Neuron (in vitro differentiated cells): ENCODE data around the gene ARID4B.

Source experiments
- H2AFZ ChIP-seq: one replicate; pipeline ENCODE4 v1.6.1; 2013; ENCODE audit warnings: low read depth, mild to moderate bottlenecking, inconsistent platforms, low read length, moderate library complexity
- H3K27me3 ChIP-seq: one replicate; pipeline ENCODE4 v1.6.1; 2013; ENCODE audit warnings: low read length; ENCODE audit not compliant: insufficient read depth
- H3K36me3 ChIP-seq: one replicate; pipeline ENCODE4 v1.6.1; 2013; ENCODE audit warnings: low read length; ENCODE audit not compliant: insufficient read depth
- H3K4me1 ChIP-seq: one replicate; pipeline ENCODE4 v1.6.1; 2013; ENCODE audit warnings: low read length; ENCODE audit not compliant: insufficient read depth
- H3K4me3 ChIP-seq: 2 replicates; pipeline ENCODE4 v1.5.1; 2013; ENCODE audit warnings: mild to moderate bottlenecking, low read length, moderate library complexity
- H3K9me3 ChIP-seq: one replicate; pipeline ENCODE4 v1.6.1; 2013; ENCODE audit warnings: low read length

ARID4B gene

GRCh38 chr1:235351441-235351840 is 23.5 kb upstream of the ARID4B start:
- no peak overlapping the region for H3K4me3 ChIP-seq
- H3K9me3 ChIP-seq = no peaks in the 10 kb centered on the region
- no peak overlapping the region for H2AFZ ChIP-seq
- peaks cover 3% of the 10 kb centered on the region for H3K36me3 ChIP-seq
- H3K4me1 ChIP-seq = no peaks in the 10 kb centered on the region
- no peaks in the 10 kb centered on the region for H3K27me3 ChIP-seq

DNA sequence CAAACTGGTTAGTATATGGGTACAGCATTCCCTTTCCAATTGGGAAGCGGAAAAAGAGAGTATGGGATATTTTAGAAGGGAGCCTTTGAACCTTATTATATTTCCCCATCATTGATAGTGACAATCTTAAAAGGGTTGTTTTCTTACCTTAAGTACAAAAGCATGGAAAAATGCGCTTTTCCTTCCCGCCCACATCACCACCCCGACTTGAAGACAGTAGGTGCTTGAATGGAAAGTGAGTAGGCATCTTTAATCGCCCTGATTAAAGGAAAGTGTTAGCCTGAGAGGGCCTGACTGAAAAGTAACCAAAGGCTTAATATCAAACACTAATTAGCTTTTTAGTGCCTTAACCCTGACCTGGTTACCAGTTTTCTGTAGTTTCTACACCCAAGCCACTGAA is 15.7 kb upstream of the ARID4B start:
- peaks cover 38% of the 10 kb centered on the region for H3K36me3 ChIP-seq
- H3K9me3 ChIP-seq = no peaks in the 10 kb centered on the region
- no peak overlapping the region for H3K4me3 ChIP-seq
- no peak overlapping the region for H2AFZ ChIP-seq
- no peaks in the 10 kb centered on the region for H3K27me3 ChIP-seq
- H3K4me1 ChIP-seq = no peaks in the 10 kb centered on the region

DNA sequence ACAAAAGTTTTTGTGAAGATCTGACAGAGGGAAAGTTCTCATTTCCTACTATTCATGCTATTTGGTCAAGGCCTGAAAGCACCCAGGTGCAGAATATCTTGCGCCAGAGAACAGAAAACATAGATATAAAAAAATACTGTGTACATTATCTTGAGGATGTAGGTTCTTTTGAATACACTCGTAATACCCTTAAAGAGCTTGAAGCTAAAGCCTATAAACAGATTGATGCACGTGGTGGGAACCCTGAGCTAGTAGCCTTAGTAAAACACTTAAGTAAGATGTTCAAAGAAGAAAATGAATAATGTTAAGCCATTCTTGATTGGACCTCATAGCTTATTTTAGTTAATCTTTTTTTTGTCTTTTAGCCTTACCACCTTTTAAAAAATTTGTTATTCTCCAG is 14.5 kb upstream of the ARID4B start:
- H3K36me3 ChIP-seq = peaks cover 49% of the 10 kb centered on the region
- H3K4me1 ChIP-seq = no peaks in the 10 kb centered on the region
- no peak overlapping the region for H3K4me3 ChIP-seq
- no peaks in the 10 kb centered on the region for H3K27me3 ChIP-seq
- no peaks in the 10 kb centered on the region for H3K9me3 ChIP-seq
- no peak overlapping the region for H2AFZ ChIP-seq

GRCh38 chr1:235342039-235342438 is 14.1 kb upstream of the ARID4B start:
- Histone ChIP-seq H3K9me3 (no peaks in the 10 kb centered on the region), H3K27me3 (no peaks in the 10 kb centered on the region), H3K36me3 (peaks cover 51% of the 10 kb centered on the region), H3K4me1 (no peaks in the 10 kb centered on the region), H3K4me3 (no peak overlapping the region), H2AFZ (no peak overlapping the region)

GRCh38 chr1:235341334-235341733 is 13.4 kb upstream of the ARID4B start:
- Histone ChIP-seq H3K36me3 (peaks cover 55% of the 10 kb centered on the region), H3K27me3 (no peaks in the 10 kb centered on the region)

DNA sequence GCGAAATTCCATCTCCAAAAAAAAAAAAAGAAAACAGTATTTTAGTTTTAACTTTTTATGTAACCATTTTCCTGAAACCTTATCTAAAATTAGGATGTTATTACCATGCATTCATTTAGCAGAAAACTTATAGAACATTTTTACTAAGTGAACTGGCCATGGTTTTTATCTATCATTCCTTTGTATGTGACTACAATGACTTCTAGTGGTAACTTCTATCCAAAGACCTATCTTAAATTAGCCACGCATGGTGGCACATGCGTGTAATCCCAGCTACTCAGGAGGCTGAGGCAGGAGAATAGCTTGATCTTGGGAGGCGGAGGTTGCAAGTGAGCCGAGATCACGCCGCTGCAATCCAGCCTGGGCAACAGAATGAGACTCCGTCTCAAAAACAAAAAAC is 11.8 kb upstream of the ARID4B start:
- no peaks in the 10 kb centered on the region for H3K27me3 ChIP-seq
- no peak overlapping the region for H2AFZ ChIP-seq
- no peaks in the 10 kb centered on the region for H3K4me1 ChIP-seq
- no peaks in the 10 kb centered on the region for H3K9me3 ChIP-seq
- no peak overlapping the region for H3K4me3 ChIP-seq
- H3K36me3 ChIP-seq = peaks cover 57% of the 10 kb centered on the region

More at GRCh38 chr1:235341334-235341733, 13.4 kb upstream of the ARID4B start:
- H3K4me1 ChIP-seq = no peaks in the 10 kb centered on the region
- H3K4me3 ChIP-seq = no peak overlapping the region
- H3K9me3 ChIP-seq = no peaks in the 10 kb centered on the region
- H2AFZ ChIP-seq = no peak overlapping the region

DNA sequence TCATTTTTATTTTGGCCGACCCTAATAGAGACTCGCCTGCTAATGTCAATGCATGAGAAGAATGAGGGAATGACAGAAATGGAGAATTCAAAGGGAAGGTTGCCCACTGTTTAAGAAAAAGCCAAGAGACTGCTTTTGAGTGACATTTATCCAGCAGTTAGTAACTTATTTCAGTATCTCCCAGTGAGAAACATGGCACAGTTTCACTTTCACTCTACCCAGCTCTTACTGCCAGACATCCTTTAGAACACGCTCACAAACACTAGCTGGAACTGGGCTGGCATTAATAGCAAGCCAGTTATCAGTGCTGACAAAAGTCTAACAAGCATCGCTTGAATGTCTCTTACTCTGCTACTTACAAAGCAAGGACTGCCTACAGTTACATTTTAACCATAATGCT is 8.9 kb upstream of the ARID4B start:
- Histone ChIP-seq H3K36me3 (peaks cover 36% of the 10 kb centered on the region), H3K9me3 (no peaks in the 10 kb centered on the region)

DNA sequence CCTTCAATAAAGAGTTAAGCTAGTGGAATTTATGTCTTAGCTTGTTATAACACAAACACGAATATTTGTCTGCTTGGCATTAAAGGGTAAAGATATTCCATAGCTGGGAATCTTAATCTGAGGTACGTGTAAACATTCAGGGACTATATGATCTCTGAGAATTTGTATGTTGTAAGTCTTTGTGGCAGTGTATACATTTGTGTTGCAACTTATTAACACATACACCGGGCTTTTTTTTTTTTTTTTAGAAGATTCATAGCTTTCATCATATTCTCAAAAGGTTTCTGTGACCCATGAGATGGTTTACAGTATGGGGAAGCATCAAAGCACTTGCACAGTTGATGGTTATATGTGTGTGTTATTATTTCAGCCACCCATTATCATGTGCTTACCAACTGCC is 3.4 kb upstream of the ARID4B start:
- Histone ChIP-seq H3K36me3 (peaks cover 12% of the 10 kb centered on the region), H3K9me3 (no peaks in the 10 kb centered on the region), H2AFZ (no peak overlapping the region), H3K27me3 (no peaks in the 10 kb centered on the region), H3K4me1 (peaks cover 18% of the 10 kb centered on the region), H3K4me3 (peak overlapping the region; percentile 77)

More for the DNA sequence above, 8.9 kb upstream of the ARID4B start:
- Histone ChIP-seq H2AFZ (no peak overlapping the region), H3K4me3 (no peak overlapping the region), H3K4me1 (peaks cover 2% of the 10 kb centered on the region), H3K27me3 (no peaks in the 10 kb centered on the region)

GRCh38 chr1:235330918-235331285 is 2.9 kb upstream of the ARID4B start:
- Histone ChIP-seq H3K27me3 (no peaks in the 10 kb centered on the region), H2AFZ (no peak overlapping the region), H3K4me3 (peak overlapping the region; percentile 77), H3K9me3 (no peaks in the 10 kb centered on the region), H3K36me3 (peaks cover 10% of the 10 kb centered on the region), H3K4me1 (peaks cover 18% of the 10 kb centered on the region)

GRCh38 chr1:235329139-235329902 is 1.3 kb upstream of the ARID4B start:
- no peaks in the 10 kb centered on the region for H3K27me3 ChIP-seq

GRCh38 chr1:235328271-235329138 is 526 bp upstream of the ARID4B start, which contains the start of gene GGPS1:
TSS of gene GGPS1 (plus strand) at chr1:235328570. CDS start at chr1:235335265, 6,695 bp downstream.
- Histone ChIP-seq H3K27me3 (no peaks in the 10 kb centered on the region), H2AFZ (peak within 1 kb of the TSS; percentile 39), H3K9me3 (no peaks in the 10 kb centered on the region), H3K4me3 (peak within 1 kb of the TSS; percentile 93), H3K36me3 (peaks cover 6% of the 10 kb centered on the region), H3K4me1 (peaks cover 29% of the 10 kb centered on the region)

More at GRCh38 chr1:235329139-235329902, 1.3 kb upstream of the ARID4B start:
- peak overlapping the region; percentile 29 for H2AFZ ChIP-seq
- H3K9me3 ChIP-seq = no peaks in the 10 kb centered on the region
- H3K36me3 ChIP-seq = peaks cover 6% of the 10 kb centered on the region
- peaks cover 29% of the 10 kb centered on the region for H3K4me1 ChIP-seq
- H3K4me3 ChIP-seq = peak overlapping the region; percentile 77

GRCh38 chr1:235326719-235327558 is 1.0 kb downstream of the ARID4B start:
- Histone ChIP-seq H3K9me3 (no peaks in the 10 kb centered on the region), H3K36me3 (peaks cover 12% of the 10 kb centered on the region), H3K27me3 (no peaks in the 10 kb centered on the region), H3K4me1 (peaks cover 27% of the 10 kb centered on the region), H3K4me3 (peak overlapping the region; percentile 93), H2AFZ (peak overlapping the region; percentile 39)
